ENCODE data around the gene MOB3B. TPM values are rescaled to one million over a fixed set of nuclear protein-coding genes. Genes with fewer than 3 reads are reported as not detected.

MOB3B gene
- total RNA-seq, 4 donors from 2014 or later = 8.2 to 16.5 (median 10.5) TPM

DNA sequence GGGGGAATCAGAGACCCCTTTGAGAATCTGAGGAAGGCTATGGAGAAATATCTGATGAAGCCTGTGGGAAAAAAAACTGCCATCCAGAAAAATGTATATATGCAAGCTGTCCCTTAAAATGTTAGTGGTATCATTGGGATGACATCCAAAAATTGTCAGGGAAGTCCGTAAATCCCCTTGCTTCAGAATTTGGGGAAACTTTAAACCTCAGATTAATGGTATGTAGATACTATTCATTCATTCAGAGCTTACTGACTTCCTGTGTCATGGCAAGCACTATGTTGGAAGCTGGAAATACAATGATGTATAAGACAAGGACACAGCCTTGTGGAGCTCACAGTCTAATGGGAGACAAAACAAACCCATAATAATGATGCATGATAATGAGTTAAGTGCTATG is 10.9 kb upstream of the MOB3B start:
- no peak for TF ChIP-seq POLR2A (IDR thresholded peaks at IDR 0.05)
- TF ChIP-seq, protein P1, sequence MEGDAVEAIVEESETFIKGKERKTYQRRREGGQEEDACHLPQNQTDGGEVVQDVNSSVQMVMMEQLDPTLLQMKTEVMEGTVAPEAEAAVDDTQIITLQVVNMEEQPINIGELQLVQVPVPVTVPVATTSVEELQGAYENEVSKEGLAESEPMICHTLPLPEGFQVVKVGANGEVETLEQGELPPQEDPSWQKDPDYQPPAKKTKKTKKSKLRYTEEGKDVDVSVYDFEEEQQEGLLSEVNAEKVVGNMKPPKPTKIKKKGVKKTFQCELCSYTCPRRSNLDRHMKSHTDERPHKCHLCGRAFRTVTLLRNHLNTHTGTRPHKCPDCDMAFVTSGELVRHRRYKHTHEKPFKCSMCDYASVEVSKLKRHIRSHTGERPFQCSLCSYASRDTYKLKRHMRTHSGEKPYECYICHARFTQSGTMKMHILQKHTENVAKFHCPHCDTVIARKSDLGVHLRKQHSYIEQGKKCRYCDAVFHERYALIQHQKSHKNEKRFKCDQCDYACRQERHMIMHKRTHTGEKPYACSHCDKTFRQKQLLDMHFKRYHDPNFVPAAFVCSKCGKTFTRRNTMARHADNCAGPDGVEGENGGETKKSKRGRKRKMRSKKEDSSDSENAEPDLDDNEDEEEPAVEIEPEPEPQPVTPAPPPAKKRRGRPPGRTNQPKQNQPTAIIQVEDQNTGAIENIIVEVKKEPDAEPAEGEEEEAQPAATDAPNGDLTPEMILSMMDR (IDR thresholded peaks at IDR 0.05) = no peak
- no peak overlapping the region for H3K4me3 ChIP-seq (ENCODE audit: low read depth, poor library complexity, severe bottlenecking)
- no peak for DNase-seq (ENCODE audit: low spot score in 2 of 2)
- intact Hi-C loops (cut with DNase I; ENCODE audit: low total_unique reads) = no loop called here
- WGBS, 2 donors = 66 to 72% methylated on average over 1 of the region's 1 CpG

DNA sequence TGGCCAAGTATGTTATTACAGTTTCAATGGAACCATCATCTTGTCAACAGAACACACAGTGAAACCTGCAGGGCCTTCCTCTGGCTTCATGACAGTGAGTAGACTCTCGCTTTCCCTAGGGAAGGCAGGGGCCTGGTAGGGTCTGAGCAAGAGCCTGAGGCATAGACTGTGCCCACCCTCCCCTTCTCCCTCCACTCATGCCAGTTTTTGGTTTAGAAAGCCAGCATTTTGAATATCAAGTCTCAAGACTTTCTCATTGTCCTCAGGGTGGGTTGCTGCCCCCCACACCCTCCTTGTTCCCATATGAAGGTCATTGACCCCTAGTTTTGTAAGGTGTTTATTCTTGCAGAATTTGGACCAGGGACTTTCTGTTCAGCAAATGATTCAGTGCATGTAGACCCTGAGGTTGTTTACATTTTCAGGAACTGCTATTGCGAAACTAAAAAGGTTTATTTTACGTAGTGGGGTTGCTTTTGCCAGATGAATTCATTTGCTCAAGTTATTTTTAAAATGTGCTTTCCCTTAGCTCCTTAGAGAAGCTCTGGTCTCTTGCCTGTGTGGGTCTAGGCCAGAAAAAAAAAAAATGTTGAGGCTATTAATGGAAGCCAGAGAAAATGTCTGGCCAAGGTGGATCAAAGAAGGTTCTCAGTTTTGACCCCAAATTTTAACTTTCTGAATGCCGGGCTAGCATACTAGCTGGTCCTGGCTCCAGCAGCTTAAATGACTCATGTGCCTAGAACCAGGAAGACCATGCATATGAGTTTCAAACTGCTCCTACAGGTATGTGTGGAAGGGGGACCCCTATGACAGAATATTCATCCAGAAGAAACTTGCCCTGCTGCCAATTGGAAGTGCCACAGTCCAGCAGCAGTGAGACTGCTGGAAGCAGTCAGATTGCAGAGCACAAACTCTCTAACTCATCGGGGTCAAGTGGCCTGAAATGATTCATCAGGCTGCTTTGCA is 10.1 kb upstream of the MOB3B start:
- no peak overlapping the region for H3K4me3 ChIP-seq (ENCODE audit: low read depth, poor library complexity, severe bottlenecking)
- intact Hi-C loops (cut with DNase I; ENCODE audit: low total_unique reads) = no loop called here
- DNase-seq (ENCODE audit: low spot score in 2 of 2) = peak in 1 of 2 donors; percentile 49
- 38 to 41% methylated on average over 5 of the region's 5 CpGs for WGBS, 2 donors
- no peak for TF ChIP-seq POLR2A (IDR thresholded peaks at IDR 0.05)
- TF ChIP-seq, protein P1 (IDR thresholded peaks at IDR 0.05) = no peak

DNA sequence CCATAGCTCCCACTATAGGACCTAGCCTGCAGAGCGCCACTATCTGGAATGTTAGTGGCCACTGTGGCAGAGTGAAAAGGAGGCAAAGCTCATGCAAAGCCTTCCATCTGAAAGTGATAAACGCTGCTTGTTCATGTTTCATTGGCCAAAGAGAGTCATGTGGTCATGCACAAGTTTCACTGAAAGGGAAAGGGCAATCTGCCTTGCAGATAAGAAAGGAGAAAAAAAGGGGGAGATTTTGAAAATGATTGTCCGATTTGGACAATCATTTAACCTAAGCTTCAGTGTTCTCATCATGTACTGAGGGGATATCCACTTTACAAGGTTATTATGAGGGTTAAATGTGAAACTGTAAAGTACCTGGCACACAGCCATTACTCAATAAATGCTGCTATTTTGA is 9.0 kb upstream of the MOB3B start:
- WGBS, 2 donors = 83 to 85% methylated on average over 3 of the region's 3 CpGs
- no peak overlapping the region for H3K4me3 ChIP-seq (ENCODE audit: low read depth, poor library complexity, severe bottlenecking)
- intact Hi-C loops (cut with DNase I; ENCODE audit: low total_unique reads) = no loop called here
- DNase-seq (ENCODE audit: low spot score in 2 of 2) = no peak
- TF ChIP-seq, protein P1 (IDR thresholded peaks at IDR 0.05) = no peak
- no peak for TF ChIP-seq POLR2A (IDR thresholded peaks at IDR 0.05)

DNA sequence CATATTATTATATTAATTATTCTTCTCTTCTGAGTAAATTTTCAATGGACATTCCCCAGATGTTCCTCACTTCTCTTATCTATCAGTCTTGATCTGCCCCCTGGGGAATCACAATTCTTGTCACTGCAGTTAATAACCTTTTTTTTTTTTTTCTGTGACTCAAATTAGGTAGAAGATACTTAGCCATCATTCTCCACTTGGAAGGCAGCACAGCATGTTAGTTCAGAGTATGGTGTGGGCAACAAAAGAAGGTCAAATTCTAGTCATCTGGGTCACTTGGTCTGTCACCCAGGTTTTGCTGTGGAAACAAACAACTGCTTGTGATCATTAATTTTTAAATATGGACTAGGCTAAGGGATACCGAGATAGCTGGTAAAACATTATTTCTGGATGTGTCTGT is 8.1 kb upstream of the MOB3B start:
- 71 to 78% methylated on average over 1 of the region's 1 CpG for WGBS, 2 donors
- intact Hi-C loops (cut with DNase I; ENCODE audit: low total_unique reads) = no loop called here
- TF ChIP-seq, protein P1 (IDR thresholded peaks at IDR 0.05) = no peak
- TF ChIP-seq POLR2A (IDR thresholded peaks at IDR 0.05) = no peak
- H3K4me3 ChIP-seq (ENCODE audit: low read depth, poor library complexity, severe bottlenecking) = no peak overlapping the region
- DNase-seq (ENCODE audit: low spot score in 2 of 2) = no peak

DNA sequence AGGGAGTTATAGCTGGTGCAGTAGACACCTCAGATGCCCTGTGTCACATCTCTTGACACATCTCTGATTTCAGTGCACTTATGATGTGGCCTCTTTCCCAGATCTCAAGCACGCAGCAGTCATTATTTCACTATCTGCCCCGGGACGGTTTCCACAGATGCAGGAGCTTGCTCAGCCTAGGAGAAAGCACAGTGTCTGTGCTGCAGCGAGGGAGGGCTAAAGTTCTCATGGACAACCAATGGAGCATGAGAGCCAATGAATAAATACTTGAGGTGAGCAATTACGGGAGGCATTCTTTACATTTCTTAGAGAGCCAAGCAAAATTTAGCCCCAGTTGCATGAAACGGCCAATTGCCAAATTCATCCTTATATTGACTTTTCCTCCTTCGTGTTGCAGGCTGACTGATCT is 7.4 kb upstream of the MOB3B start:
- WGBS, 2 donors = 86 to 88% methylated on average over 7 of the region's 7 CpGs
- DNase-seq (ENCODE audit: low spot score in 2 of 2) = no peak
- intact Hi-C loops (cut with DNase I; ENCODE audit: low total_unique reads) = no loop called here

DNA sequence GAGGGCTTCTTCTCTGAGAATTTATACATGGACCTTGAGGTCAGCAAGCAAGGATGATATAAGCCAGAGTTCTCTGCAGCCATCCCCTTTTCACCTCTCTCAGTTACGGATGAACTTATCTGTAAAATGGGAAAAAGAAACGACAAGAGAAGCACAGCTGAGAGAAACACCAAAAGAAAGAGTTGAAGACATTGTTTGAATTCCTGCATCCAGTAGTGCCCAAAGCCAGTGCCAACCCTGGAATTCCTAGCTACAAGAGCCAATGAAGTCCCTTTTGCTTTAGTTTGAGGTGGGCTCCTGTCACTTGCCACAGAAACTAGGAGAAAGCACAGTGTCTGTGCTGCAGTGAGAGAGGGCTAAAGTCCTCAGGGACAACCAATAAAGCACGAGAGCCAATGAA is 6.6 kb upstream of the MOB3B start:
- 88 to 91% methylated on average over 3 of the region's 3 CpGs for WGBS, 2 donors
- no peak overlapping the region for H3K4me3 ChIP-seq (ENCODE audit: low read depth, poor library complexity, severe bottlenecking)
- intact Hi-C loops (cut with DNase I; ENCODE audit: low total_unique reads) = no loop called here
- no peak for DNase-seq (ENCODE audit: low spot score in 2 of 2)
- no peak for TF ChIP-seq POLR2A (IDR thresholded peaks at IDR 0.05)
- TF ChIP-seq, protein P1 (IDR thresholded peaks at IDR 0.05) = no peak

More for the DNA sequence above, 7.4 kb upstream of the MOB3B start:
- H3K4me3 ChIP-seq (ENCODE audit: low read depth, poor library complexity, severe bottlenecking) = no peak overlapping the region
- TF ChIP-seq POLR2A (IDR thresholded peaks at IDR 0.05) = no peak
